ENCODE data around the gene XCR1.

- TF ChIP-seq EZH2 (IDR thresholded peaks at IDR 0.05; ENCODE audit: borderline replicate concordance, low read depth, low read length, poor library complexity, severe bottlenecking) (no peak), CTCF (conservative IDR thresholded peaks at IDR 0.05; ENCODE audit: low read depth, low read length) (no peak)
These were observed 57.3 kb downstream of the XCR1 start for GRCh38 chr3:45969953-45970352.

Data from A673 (cell line).